ENCODE measurements around the gene PIGX.

PIGX gene

GRCh38 chr3:196699749-196700148 is 12.4 kb upstream of the PIGX start:
- no peaks in the 10 kb centered on the region for H3K36me3 ChIP-seq (ENCODE audit: control insufficient read depth in 4 of 4, insufficient read depth in 4 of 4, low read length in 3 of 4)
- no peak overlapping the region for H3K4me3 ChIP-seq (ENCODE audit: control insufficient read depth in 1 of 7, extremely low read depth in 1 of 7, insufficient read depth in 4 of 7, low read depth in 2 of 7, low read length in 6 of 7)
- POLR2A ChIA-PET: interaction anchor here (0.6 to 0.7 kb wide), 2 partner anchors 11 to 692 kb away, joined by 3 to 4 read pairs; no protein-coding TSS in a partner anchor
- H3K27me3 ChIP-seq (replicated peaks in 2 of 5; ENCODE audit: control insufficient read depth in 4 of 5, insufficient read depth in 5 of 5, low read length in 4 of 5): no peaks in the 10 kb centered on the region
- DNase-seq: no peak
- peaks cover 0 to 3% (median 0%) of the 10 kb centered on the region in 4 experiments for H3K4me1 ChIP-seq (ENCODE audit: control extremely low read depth in 1 of 4, control insufficient read depth in 4 of 4, insufficient read depth in 4 of 4, low read length in 3 of 4)
- no peak overlapping the region for H3K27ac ChIP-seq (ENCODE audit: insufficient read depth in 1 of 2, low read depth in 1 of 2, low read length in 2 of 2, poor library complexity in 1 of 2, severe bottlenecking in 2 of 2)
- CTCF ChIA-PET: interaction anchor here (1.0 to 1.1 kb wide), 2 partner anchors 12 to 90 kb away, joined by 3 read pairs; no protein-coding TSS in a partner anchor
- no peaks in the 10 kb centered on the region for H3K9me3 ChIP-seq (ENCODE audit: control extremely low read depth in 1 of 5, control insufficient read depth in 4 of 5, insufficient read depth in 2 of 5, low read depth in 1 of 5, low read length in 4 of 5)
- WGBS (ENCODE audit: insufficient coverage): 96% methylated on average over 5 of the region's 7 CpGs

GRCh38 chr3:196700801-196701200 is 11.4 kb upstream of the PIGX start:
- Histone ChIP-seq H3K27ac (ENCODE audit: insufficient read depth in 1 of 2, low read depth in 1 of 2, low read length in 2 of 2, poor library complexity in 1 of 2, severe bottlenecking in 2 of 2) (no peak overlapping the region), H3K36me3 (ENCODE audit: control insufficient read depth in 4 of 4, insufficient read depth in 4 of 4, low read length in 3 of 4) (no peaks in the 10 kb centered on the region), H3K4me1 (ENCODE audit: control extremely low read depth in 1 of 4, control insufficient read depth in 4 of 4, insufficient read depth in 4 of 4, low read length in 3 of 4) (no peaks in the 10 kb centered on the region), H3K4me3 (ENCODE audit: control insufficient read depth in 1 of 7, extremely low read depth in 1 of 7, insufficient read depth in 4 of 7, low read depth in 2 of 7, low read length in 6 of 7) (no peak overlapping the region), H3K9me3 (ENCODE audit: control extremely low read depth in 1 of 5, control insufficient read depth in 4 of 5, insufficient read depth in 2 of 5, low read depth in 1 of 5, low read length in 4 of 5) (no peaks in the 10 kb centered on the region), H3K27me3 (replicated peaks in 2 of 5; ENCODE audit: control insufficient read depth in 4 of 5, insufficient read depth in 5 of 5, low read length in 4 of 5) (no peaks in the 10 kb centered on the region)
- no peak for DNase-seq
- ChIA-PET CTCF (no interaction called here), POLR2A (no interaction called here)
- 83% methylated on average over 3 of the region's 4 CpGs for WGBS (ENCODE audit: insufficient coverage)

- no peak overlapping the region for H3K4me3 ChIP-seq (ENCODE audit: control insufficient read depth in 1 of 7, extremely low read depth in 1 of 7, insufficient read depth in 4 of 7, low read depth in 2 of 7, low read length in 6 of 7)
- peaks cover 3 to 17% (median 7%) of the 10 kb centered on the region in 4 experiments for H3K4me1 ChIP-seq (ENCODE audit: control extremely low read depth in 1 of 4, control insufficient read depth in 4 of 4, insufficient read depth in 4 of 4, low read length in 3 of 4)
- H3K27me3 ChIP-seq (replicated peaks in 2 of 5; ENCODE audit: control insufficient read depth in 4 of 5, insufficient read depth in 5 of 5, low read length in 4 of 5): no peaks in the 10 kb centered on the region
- ChIA-PET POLR2A (no interaction called here), CTCF (no interaction called here)
- no peak overlapping the region for H3K27ac ChIP-seq (ENCODE audit: insufficient read depth in 1 of 2, low read depth in 1 of 2, low read length in 2 of 2, poor library complexity in 1 of 2, severe bottlenecking in 2 of 2)
- no peaks in the 10 kb centered on the region for H3K9me3 ChIP-seq (ENCODE audit: control extremely low read depth in 1 of 5, control insufficient read depth in 4 of 5, insufficient read depth in 2 of 5, low read depth in 1 of 5, low read length in 4 of 5)
- no peaks in the 10 kb centered on the region for H3K36me3 ChIP-seq (ENCODE audit: control insufficient read depth in 4 of 4, insufficient read depth in 4 of 4, low read length in 3 of 4)
- WGBS (ENCODE audit: insufficient coverage): no CpG with 5 or more reads among the region's 5 CpGs
- DNase-seq: no peak
Measured at GRCh38 chr3:196706327-196706726, 5.8 kb upstream of the PIGX start.

GRCh38 chr3:196706731-196707130 is 5.4 kb upstream of the PIGX start:
- H3K27me3 ChIP-seq (replicated peaks in 2 of 5; ENCODE audit: control insufficient read depth in 4 of 5, insufficient read depth in 5 of 5, low read length in 4 of 5): no peaks in the 10 kb centered on the region
- CTCF ChIA-PET: interaction anchor here (1.1 to 2.5 kb wide), 3 partner anchors 13 to 97 kb away, joined by 3 to 6 read pairs (median 3); no protein-coding TSS in a partner anchor
- no peak overlapping the region for H3K4me3 ChIP-seq (ENCODE audit: control insufficient read depth in 1 of 7, extremely low read depth in 1 of 7, insufficient read depth in 4 of 7, low read depth in 2 of 7, low read length in 6 of 7)
- POLR2A ChIA-PET: no interaction called here
- no peak overlapping the region for H3K27ac ChIP-seq (ENCODE audit: insufficient read depth in 1 of 2, low read depth in 1 of 2, low read length in 2 of 2, poor library complexity in 1 of 2, severe bottlenecking in 2 of 2)
- no peak for DNase-seq
- 97% methylated on average over 4 of the region's 4 CpGs for WGBS (ENCODE audit: insufficient coverage)
- H3K36me3 ChIP-seq (ENCODE audit: control insufficient read depth in 4 of 4, insufficient read depth in 4 of 4, low read length in 3 of 4): no peaks in the 10 kb centered on the region
- H3K9me3 ChIP-seq (ENCODE audit: control extremely low read depth in 1 of 5, control insufficient read depth in 4 of 5, insufficient read depth in 2 of 5, low read depth in 1 of 5, low read length in 4 of 5): no peaks in the 10 kb centered on the region
- peaks cover 3 to 21% (median 11%) of the 10 kb centered on the region in 4 experiments for H3K4me1 ChIP-seq (ENCODE audit: control extremely low read depth in 1 of 4, control insufficient read depth in 4 of 4, insufficient read depth in 4 of 4, low read length in 3 of 4)

GRCh38 chr3:196707566-196707965 is 4.6 kb upstream of the PIGX start:
- ChIA-PET CTCF (interaction anchor here (1.1 to 3.1 kb wide), 5 partner anchors 10 to 98 kb away, joined by 3 to 8 read pairs (median 3); no protein-coding TSS in a partner anchor), POLR2A (no interaction called here)
- no peak for DNase-seq
- Histone ChIP-seq H3K4me3 (ENCODE audit: control insufficient read depth in 1 of 7, extremely low read depth in 1 of 7, insufficient read depth in 4 of 7, low read depth in 2 of 7, low read length in 6 of 7) (no peak overlapping the region), H3K36me3 (ENCODE audit: control insufficient read depth in 4 of 4, insufficient read depth in 4 of 4, low read length in 3 of 4) (no peaks in the 10 kb centered on the region), H3K9me3 (ENCODE audit: control extremely low read depth in 1 of 5, control insufficient read depth in 4 of 5, insufficient read depth in 2 of 5, low read depth in 1 of 5, low read length in 4 of 5) (no peaks in the 10 kb centered on the region), H3K27ac (ENCODE audit: insufficient read depth in 1 of 2, low read depth in 1 of 2, low read length in 2 of 2, poor library complexity in 1 of 2, severe bottlenecking in 2 of 2) (no peak overlapping the region), H3K4me1 (ENCODE audit: control extremely low read depth in 1 of 4, control insufficient read depth in 4 of 4, insufficient read depth in 4 of 4, low read length in 3 of 4) (peaks cover 3 to 22% (median 11%) of the 10 kb centered on the region in 4 experiments), H3K27me3 (replicated peaks in 2 of 5; ENCODE audit: control insufficient read depth in 4 of 5, insufficient read depth in 5 of 5, low read length in 4 of 5) (no peaks in the 10 kb centered on the region)
- 95% methylated on average over 5 of the region's 8 CpGs for WGBS (ENCODE audit: insufficient coverage)

- DNase-seq: no peak
- H3K27ac ChIP-seq (ENCODE audit: insufficient read depth in 1 of 2, low read depth in 1 of 2, low read length in 2 of 2, poor library complexity in 1 of 2, severe bottlenecking in 2 of 2): no peak overlapping the region
- ChIA-PET POLR2A (no interaction called here), CTCF (interaction anchor here (0.8 to 3.1 kb wide), 3 partner anchors 11 to 139 kb away, joined by 3 to 8 read pairs (median 6); no protein-coding TSS in a partner anchor)
- H3K36me3 ChIP-seq (ENCODE audit: control insufficient read depth in 4 of 4, insufficient read depth in 4 of 4, low read length in 3 of 4): no peaks in the 10 kb centered on the region
- H3K4me3 ChIP-seq (ENCODE audit: control insufficient read depth in 1 of 7, extremely low read depth in 1 of 7, insufficient read depth in 4 of 7, low read depth in 2 of 7, low read length in 6 of 7): no peak overlapping the region
- no peaks in the 10 kb centered on the region for H3K27me3 ChIP-seq (replicated peaks in 2 of 5; ENCODE audit: control insufficient read depth in 4 of 5, insufficient read depth in 5 of 5, low read length in 4 of 5)
- WGBS (ENCODE audit: insufficient coverage): 100% methylated on average over 6 of the region's 7 CpGs
- no peaks in the 10 kb centered on the region for H3K9me3 ChIP-seq (ENCODE audit: control extremely low read depth in 1 of 5, control insufficient read depth in 4 of 5, insufficient read depth in 2 of 5, low read depth in 1 of 5, low read length in 4 of 5)
- peaks cover 3 to 30% (median 17%) of the 10 kb centered on the region in 4 experiments for H3K4me1 ChIP-seq (ENCODE audit: control extremely low read depth in 1 of 4, control insufficient read depth in 4 of 4, insufficient read depth in 4 of 4, low read length in 3 of 4)
Measured at GRCh38 chr3:196708467-196708866, 3.7 kb upstream of the PIGX start.

- H3K4me3 ChIP-seq (ENCODE audit: control insufficient read depth in 1 of 7, extremely low read depth in 1 of 7, insufficient read depth in 4 of 7, low read depth in 2 of 7, low read length in 6 of 7): peak overlapping the region; percentile 84 to 94 (median 86)
- ChIA-PET CTCF (interaction anchor here (0.9 kb wide), 1 partner anchor 106 kb away, joined by 3 read pairs; no protein-coding TSS in a partner anchor), POLR2A (interaction anchor here (0.5 to 1.3 kb wide), 4 partner anchors 75 to 210 kb away, joined by 3 read pairs; partner anchors contain the start of genes FBXO45 and WDR53)
- peaks cover 3 to 23% (median 17%) of the 10 kb centered on the region in 4 experiments for H3K4me1 ChIP-seq (ENCODE audit: control extremely low read depth in 1 of 4, control insufficient read depth in 4 of 4, insufficient read depth in 4 of 4, low read length in 3 of 4)
- 8% methylated on average over 46 of the region's 64 CpGs for WGBS (ENCODE audit: insufficient coverage)
- H3K27me3 ChIP-seq (replicated peaks in 2 of 5; ENCODE audit: control insufficient read depth in 4 of 5, insufficient read depth in 5 of 5, low read length in 4 of 5): no peaks in the 10 kb centered on the region
- no peaks in the 10 kb centered on the region for H3K36me3 ChIP-seq (ENCODE audit: control insufficient read depth in 4 of 4, insufficient read depth in 4 of 4, low read length in 3 of 4)
- DNase-seq: peak; percentile 61 to 63 (median 61)
- peak overlapping the region; percentile 97 for H3K27ac ChIP-seq (ENCODE audit: insufficient read depth in 1 of 2, low read depth in 1 of 2, low read length in 2 of 2, poor library complexity in 1 of 2, severe bottlenecking in 2 of 2)
- no peaks in the 10 kb centered on the region for H3K9me3 ChIP-seq (ENCODE audit: control extremely low read depth in 1 of 5, control insufficient read depth in 4 of 5, insufficient read depth in 2 of 5, low read depth in 1 of 5, low read length in 4 of 5)
Measured at GRCh38 chr3:196712514-196713413, 587 bp downstream of the PIGX start.

Data from common myeloid progenitor, CD34-positive (primary cell).